GM10266 (cell line): Measurements from ENCODE around the gene RARB.

Experiments
- DNase-seq: peaks from one replicate; pipeline ENCODE4 v3.0.0; 2012; ENCODE audit errors: extremely low spot score
- CTCF ChIP-seq: IDR thresholded peaks from 2 replicates; pipeline ENCODE4 v1.5.1; 2012; ENCODE audit warnings: mild to moderate bottlenecking, low read depth; ENCODE audit not compliant: control insufficient read depth, insufficient read depth; ENCODE audit errors: missing control alignments

Gene RARB

GRCh38 chr3:25532431-25533162 is 104.5 kb downstream of the RARB start:
- DNase-seq = no peak
- TF ChIP-seq CTCF = peak; percentile 45

GRCh38 chr3:25533399-25533798 is 105.3 kb downstream of the RARB start:
- TF ChIP-seq CTCF = no peak
- no peak for DNase-seq

- no peak for DNase-seq
- no peak for TF ChIP-seq CTCF
These were observed 105.9 kb downstream of the RARB start for GRCh38 chr3:25534007-25534406.

GRCh38 chr3:25536521-25537391 is 108.7 kb downstream of the RARB start:
- no peak for DNase-seq
- no peak for TF ChIP-seq CTCF

GRCh38 chr3:25537516-25537915 is 109.5 kb downstream of the RARB start:
- no peak for TF ChIP-seq CTCF
- no peak for DNase-seq

GRCh38 chr3:25540273-25540672 is 112.2 kb downstream of the RARB start:
- TF ChIP-seq CTCF = no peak
- no peak for DNase-seq
